SU-DHL-6 (cell line): Measurements from ENCODE around the gene VPS26A.

ENCODE experiments used
- CTCF ChIP-seq: fragments of 200-600 bp; sonication (generic); IDR thresholded peaks from one replicate; pipeline ENCODE4 v1.5.1; 2017; ENCODE audit warnings: antibody characterized with exemption, mild to moderate bottlenecking, low read length, moderate library complexity; ENCODE audit not compliant: insufficient read depth, poor library complexity, severe bottlenecking
- EZH2phosphoT487 ChIP-seq: fragments of 200-600 bp; sonication (generic), shearing (Covaris generic); conservative IDR thresholded peaks from 2 replicates; pipeline ENCODE4 v1.6.1; 2018; ENCODE audit warnings: mild to moderate bottlenecking, antibody characterized with exemption, low read length, moderate library complexity, mixed read lengths

GRCh38 chr10:69142983-69143382 lies 19.0 kb downstream of the VPS26A start:
- TF ChIP-seq EZH2phosphoT487 (no peak), CTCF (no peak)
